ENCODE measurements around the gene DBNDD1. TPM values are rescaled to one million over a fixed set of nuclear protein-coding genes. Genes with fewer than 3 reads are reported as not detected.

The DBNDD1 gene
- total RNA-seq, 4 donors from 2014 or later: 1.1 to 4.1 (median 3.5) TPM

- H3K4me1 ChIP-seq: no peaks in the 10 kb centered on the region
- H3K9me3 ChIP-seq: no peaks in the 10 kb centered on the region
- H3K36me3 ChIP-seq: peaks cover 0 to 65% of the 10 kb centered on the region in 2 donors
- TF ChIP-seq CTCF (IDR thresholded peaks at IDR 0.05) (peak in 2 of 4 experiments; percentile 12 to 13), EP300 (IDR thresholded peaks at IDR 0.05) (no peak)
- ATAC-seq: peak; percentile 19
- H3K4me3 ChIP-seq: no peak overlapping the region
- 72 to 83% methylated on average over 9 of the region's 9 CpGs for WGBS, 2 donors (ENCODE audit: low coverage in 1 of 2)
- peak overlapping the region in 1 of 4 donors; percentile 27 for H3K27ac ChIP-seq
- no peaks in the 10 kb centered on the region for H3K27me3 ChIP-seq
Observed at GRCh38 chr16:90031931-90032673, 12.8 kb upstream of the DBNDD1 start.

GRCh38 chr16:90031186-90031930 lies 12.1 kb upstream of the DBNDD1 start:
- Histone ChIP-seq H3K36me3 (peaks cover 0 to 58% of the 10 kb centered on the region in 2 donors), H3K4me1 (no peaks in the 10 kb centered on the region)
- 92 to 100% methylated on average over 1 to 9 of the region's 19 CpGs for WGBS, 2 donors (ENCODE audit: low coverage in 1 of 2)

DNA sequence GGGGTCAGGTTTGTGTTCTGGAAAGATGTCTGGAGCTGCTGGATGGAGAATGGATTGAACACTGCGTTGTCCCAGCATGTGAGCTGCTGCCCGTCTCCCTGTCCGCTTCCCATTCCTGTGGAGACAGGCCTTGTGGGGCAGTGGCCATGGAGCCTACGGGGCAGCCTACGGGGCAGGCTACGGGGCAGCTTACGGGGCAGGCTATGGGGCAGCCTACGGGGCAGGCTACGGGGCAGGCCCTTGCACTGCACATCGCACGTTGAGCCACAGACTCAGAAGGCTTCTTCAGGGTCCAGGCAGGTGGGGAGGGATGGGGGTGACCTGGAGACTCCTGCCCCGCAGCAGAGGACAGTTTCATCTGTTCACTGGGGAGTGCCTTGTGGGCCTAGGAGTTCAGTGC lies 9.7 kb upstream of the DBNDD1 start:
- H3K27me3 ChIP-seq: no peaks in the 10 kb centered on the region
- no peaks in the 10 kb centered on the region for H3K9me3 ChIP-seq
- H3K4me3 ChIP-seq: no peak overlapping the region
- H3K4me1 ChIP-seq: peaks cover 0 to 2% (median 0%) of the 10 kb centered on the region in 3 donors
- no peak overlapping the region for H3K27ac ChIP-seq
- 86 to 100% methylated on average over 4 to 11 of the region's 12 CpGs for WGBS, 2 donors (ENCODE audit: low coverage in 1 of 2)
- peaks cover 0 to 41% of the 10 kb centered on the region in 2 donors for H3K36me3 ChIP-seq
- TF ChIP-seq POLR2A (IDR thresholded peaks at IDR 0.05): no peak
- TF ChIP-seq EP300 (IDR thresholded peaks at IDR 0.05): no peak
- TF ChIP-seq CTCF (IDR thresholded peaks at IDR 0.05): no peak
- no peak for TF ChIP-seq POLR2AphosphoS5 (IDR thresholded peaks at IDR 0.05)
- no peak for ATAC-seq

More at GRCh38 chr16:90031186-90031930, 12.1 kb upstream of the DBNDD1 start:
- Histone ChIP-seq H3K9me3 (no peaks in the 10 kb centered on the region), H3K4me3 (no peak overlapping the region), H3K27ac (no peak overlapping the region), H3K27me3 (no peaks in the 10 kb centered on the region)
- TF ChIP-seq POLR2A (IDR thresholded peaks at IDR 0.05) (no peak), CTCF (IDR thresholded peaks at IDR 0.05) (no peak), EP300 (IDR thresholded peaks at IDR 0.05) (no peak), POLR2AphosphoS5 (IDR thresholded peaks at IDR 0.05) (no peak)
- peak; percentile 34 for ATAC-seq

GRCh38 chr16:90027611-90028010 lies 8.4 kb upstream of the DBNDD1 start:
- Histone ChIP-seq H3K9me3 (no peaks in the 10 kb centered on the region), H3K27ac (no peak overlapping the region), H3K4me3 (no peak overlapping the region), H3K27me3 (no peaks in the 10 kb centered on the region), H3K36me3 (peaks cover 0 to 28% of the 10 kb centered on the region in 2 donors), H3K4me1 (peaks cover 0 to 15% (median 0%) of the 10 kb centered on the region in 3 donors)
- 80 to 88% methylated on average over 1 to 16 of the region's 17 CpGs for WGBS, 2 donors (ENCODE audit: low coverage in 1 of 2)
- no peak for ATAC-seq
- TF ChIP-seq EP300 (IDR thresholded peaks at IDR 0.05) (no peak), POLR2A (IDR thresholded peaks at IDR 0.05) (no peak), CTCF (IDR thresholded peaks at IDR 0.05) (no peak)
